Breast epithelium (tissue), 3 donors: ENCODE results near the gene CASQ1.

Experiments used
- POLR2A ChIP-seq: fragments of 450-650 bp; IDR thresholded peaks from one replicate; pipeline ENCODE4 v1.6.1; 2016; ENCODE audit warnings: antibody characterized with exemption, mild to moderate bottlenecking, moderate library complexity
- POLR2AphosphoS5 ChIP-seq, 3 donors: sonication (generic); formaldehyde crosslinking; IDR thresholded peaks; one replicate each; pipeline ENCODE4 v1.6.1; 2017; ENCODE audit warnings: antibody characterized with exemption in 3 of 3
- TF ChIP-seq, protein P1 (sequence below), 3 donors: fragments of 450-650 bp; IDR thresholded peaks; one replicate each; pipeline ENCODE4 v1.5.1; 2016 to 2017; ENCODE audit warnings: antibody characterized with exemption in 3 of 3, mild to moderate bottlenecking in 3 of 3, moderate library complexity in 3 of 3

GRCh38 chr1:160186729-160187128 lies 3.6 kb upstream of the CASQ1 start:
- TF ChIP-seq, protein P1, sequence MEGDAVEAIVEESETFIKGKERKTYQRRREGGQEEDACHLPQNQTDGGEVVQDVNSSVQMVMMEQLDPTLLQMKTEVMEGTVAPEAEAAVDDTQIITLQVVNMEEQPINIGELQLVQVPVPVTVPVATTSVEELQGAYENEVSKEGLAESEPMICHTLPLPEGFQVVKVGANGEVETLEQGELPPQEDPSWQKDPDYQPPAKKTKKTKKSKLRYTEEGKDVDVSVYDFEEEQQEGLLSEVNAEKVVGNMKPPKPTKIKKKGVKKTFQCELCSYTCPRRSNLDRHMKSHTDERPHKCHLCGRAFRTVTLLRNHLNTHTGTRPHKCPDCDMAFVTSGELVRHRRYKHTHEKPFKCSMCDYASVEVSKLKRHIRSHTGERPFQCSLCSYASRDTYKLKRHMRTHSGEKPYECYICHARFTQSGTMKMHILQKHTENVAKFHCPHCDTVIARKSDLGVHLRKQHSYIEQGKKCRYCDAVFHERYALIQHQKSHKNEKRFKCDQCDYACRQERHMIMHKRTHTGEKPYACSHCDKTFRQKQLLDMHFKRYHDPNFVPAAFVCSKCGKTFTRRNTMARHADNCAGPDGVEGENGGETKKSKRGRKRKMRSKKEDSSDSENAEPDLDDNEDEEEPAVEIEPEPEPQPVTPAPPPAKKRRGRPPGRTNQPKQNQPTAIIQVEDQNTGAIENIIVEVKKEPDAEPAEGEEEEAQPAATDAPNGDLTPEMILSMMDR (IDR thresholded peaks at IDR 0.05), result no peak
- no peak for TF ChIP-seq POLR2A
- no peak for TF ChIP-seq POLR2AphosphoS5 (IDR thresholded peaks at IDR 0.05)
